Prostate gland (tissue), 2 donors: ENCODE data around the gene PSMF1.

Source experiments
- POLR2A ChIP-seq: fragments of 450-650 bp; IDR thresholded peaks from one replicate; pipeline ENCODE4 v1.6.1; 2016; ENCODE audit warnings: antibody characterized with exemption, mild to moderate bottlenecking
- POLR2AphosphoS5 ChIP-seq: sonication (generic); formaldehyde crosslinking; IDR thresholded peaks from one replicate; pipeline ENCODE4 v1.6.1; 2017; ENCODE audit warnings: antibody characterized with exemption
- TF ChIP-seq, protein P1 (sequence below), 4 experiments: fragments of 200-600 bp in 2 of 4; fragments of 450-650 bp in 2 of 4; sonication (generic) in 2 of 4; IDR thresholded peaks; 1 replicate in 3 of 4; 2 replicates in 1 of 4; pipeline ENCODE4 v1.5.1; 2016 to 2019; ENCODE audit warnings: antibody characterized with exemption in 4 of 4, mild to moderate bottlenecking in 2 of 4, moderate library complexity in 2 of 4

DNA sequence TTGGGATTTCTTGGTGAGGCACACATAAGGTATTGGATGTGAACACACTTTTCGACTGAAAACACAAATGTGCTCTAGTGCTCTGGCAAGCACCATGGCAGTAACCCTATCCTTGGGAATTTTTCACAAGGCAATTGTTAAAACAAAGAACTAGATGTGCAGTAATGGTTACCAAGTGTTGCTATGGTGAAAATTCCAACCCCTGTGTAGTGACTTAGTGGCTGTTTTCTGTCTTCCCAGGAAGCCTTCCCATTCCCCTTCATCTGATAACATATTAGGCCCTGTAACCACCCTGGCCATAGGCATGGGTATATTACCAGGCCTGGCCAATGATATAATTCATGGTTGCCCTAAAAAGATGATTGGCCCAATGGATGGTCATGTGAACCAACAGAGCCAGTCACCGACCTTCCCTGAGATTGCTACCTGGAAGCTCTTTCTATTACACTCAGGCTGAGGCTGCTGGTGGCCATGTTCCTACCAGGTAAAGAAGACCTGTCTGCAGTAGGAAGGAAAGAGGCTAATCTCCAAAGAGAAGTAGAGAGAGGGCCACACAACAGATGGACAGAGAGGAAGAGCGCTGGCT, 89.0 kb downstream of the PSMF1 start:
- no peak for TF ChIP-seq POLR2A
- TF ChIP-seq, protein P1, sequence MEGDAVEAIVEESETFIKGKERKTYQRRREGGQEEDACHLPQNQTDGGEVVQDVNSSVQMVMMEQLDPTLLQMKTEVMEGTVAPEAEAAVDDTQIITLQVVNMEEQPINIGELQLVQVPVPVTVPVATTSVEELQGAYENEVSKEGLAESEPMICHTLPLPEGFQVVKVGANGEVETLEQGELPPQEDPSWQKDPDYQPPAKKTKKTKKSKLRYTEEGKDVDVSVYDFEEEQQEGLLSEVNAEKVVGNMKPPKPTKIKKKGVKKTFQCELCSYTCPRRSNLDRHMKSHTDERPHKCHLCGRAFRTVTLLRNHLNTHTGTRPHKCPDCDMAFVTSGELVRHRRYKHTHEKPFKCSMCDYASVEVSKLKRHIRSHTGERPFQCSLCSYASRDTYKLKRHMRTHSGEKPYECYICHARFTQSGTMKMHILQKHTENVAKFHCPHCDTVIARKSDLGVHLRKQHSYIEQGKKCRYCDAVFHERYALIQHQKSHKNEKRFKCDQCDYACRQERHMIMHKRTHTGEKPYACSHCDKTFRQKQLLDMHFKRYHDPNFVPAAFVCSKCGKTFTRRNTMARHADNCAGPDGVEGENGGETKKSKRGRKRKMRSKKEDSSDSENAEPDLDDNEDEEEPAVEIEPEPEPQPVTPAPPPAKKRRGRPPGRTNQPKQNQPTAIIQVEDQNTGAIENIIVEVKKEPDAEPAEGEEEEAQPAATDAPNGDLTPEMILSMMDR (IDR thresholded peaks at IDR 0.05): no peak
- no peak for TF ChIP-seq POLR2AphosphoS5
